H9 (cell line): Measurements from ENCODE around the gene NSMCE3. TPM values are rescaled to one million over a fixed set of nuclear protein-coding genes. Genes with fewer than 3 reads are reported as not detected.
A peak's percentile ranks its signal among the peaks of the same experiment; 100 is the strongest.

Source experiments
- DNase-seq: peaks from one replicate; pipeline ENCODE4 v3.0.0-alpha.2; 2017
- H2AFZ ChIP-seq: one replicate; pipeline ENCODE4 v1.6.1; 2013; ENCODE audit warnings: mild to moderate bottlenecking, low read length, control low read depth, moderate library complexity
- H2AK5ac ChIP-seq: 2 replicates; pipeline ENCODE4 v1.6.1; 2013; ENCODE audit warnings: low read length, control low read depth, mixed read lengths; ENCODE audit not compliant: insufficient read length
- H2BK120ac ChIP-seq: one replicate; pipeline ENCODE4 v1.6.1; 2013; ENCODE audit warnings: low read depth, mild to moderate bottlenecking, low read length, control low read depth, inconsistent platforms; ENCODE audit not compliant: poor library complexity, severe bottlenecking
- H2BK12ac ChIP-seq: 2 replicates; pipeline ENCODE4 v1.6.1; 2013; ENCODE audit warnings: low read length, control low read depth, mixed read lengths, low read depth; ENCODE audit not compliant: insufficient read length
- H2BK15ac ChIP-seq: 2 replicates; pipeline ENCODE4 v1.6.1; 2013; ENCODE audit warnings: low read depth, low read length, control low read depth
- H2BK20ac ChIP-seq: one replicate; pipeline ENCODE4 v1.6.1; 2013; ENCODE audit warnings: low read depth, mild to moderate bottlenecking, low read length, control low read depth, inconsistent platforms; ENCODE audit not compliant: poor library complexity, severe bottlenecking
- H2BK5ac ChIP-seq: 2 replicates; pipeline ENCODE4 v1.6.1; 2013; ENCODE audit warnings: low read length, control low read depth, mixed read lengths; ENCODE audit not compliant: insufficient read length
- H3K14ac ChIP-seq: 2 replicates; pipeline ENCODE4 v1.6.1; 2013; ENCODE audit warnings: low read length, control low read depth; ENCODE audit not compliant: insufficient read depth
- H3K18ac ChIP-seq: 2 replicates; pipeline ENCODE4 v1.6.1; 2013; ENCODE audit warnings: low read depth, mild to moderate bottlenecking, mixed read lengths, low read length, control low read depth; ENCODE audit not compliant: insufficient read length
- H3K23ac ChIP-seq: 2 replicates; pipeline ENCODE4 v1.6.1; 2013; ENCODE audit warnings: low read length, control low read depth, mixed read lengths, low read depth; ENCODE audit not compliant: insufficient read length
- H3K23me2 ChIP-seq: 2 replicates; pipeline ENCODE4 v1.6.1; 2013; ENCODE audit warnings: low read depth, mild to moderate bottlenecking, mixed read lengths, low read length, control low read depth; ENCODE audit not compliant: insufficient read length, poor library complexity, severe bottlenecking
- H3K27ac ChIP-seq: 2 replicates; pipeline ENCODE4 v1.5.1; 2013; ENCODE audit warnings: low read length, control low read depth, mixed read lengths, low read depth; ENCODE audit not compliant: insufficient read length
- H3K27me3 ChIP-seq: 2 replicates; pipeline ENCODE4 v1.6.1; 2013; ENCODE audit warnings: low read length, control low read depth, inconsistent platforms; ENCODE audit not compliant: insufficient read depth
- H3K4ac ChIP-seq: 2 replicates; pipeline ENCODE4 v1.6.1; 2013; ENCODE audit warnings: low read depth, mild to moderate bottlenecking, control low read depth, inconsistent platforms, low read length, moderate library complexity
- H3K4me1 ChIP-seq: 2 replicates; pipeline ENCODE4 v1.6.1; 2013; ENCODE audit warnings: low read length, control low read depth, inconsistent platforms; ENCODE audit not compliant: insufficient read depth
- H3K4me2 ChIP-seq: 2 replicates; pipeline ENCODE4 v1.6.1; 2013; ENCODE audit warnings: low read length, control low read depth, mixed read lengths; ENCODE audit not compliant: insufficient read length, insufficient read depth
- H3K56ac ChIP-seq: 2 replicates; pipeline ENCODE4 v1.6.1; 2013; ENCODE audit warnings: low read depth, mild to moderate bottlenecking, mixed read lengths, low read length, control low read depth; ENCODE audit not compliant: insufficient read length
- H3K79me1 ChIP-seq: 2 replicates; pipeline ENCODE4 v1.6.1; 2013; ENCODE audit warnings: low read depth, mild to moderate bottlenecking, moderate library complexity, low read length, control low read depth, inconsistent platforms; ENCODE audit not compliant: insufficient read depth, poor library complexity, severe bottlenecking
- H3K79me2 ChIP-seq: 2 replicates; pipeline ENCODE4 v1.6.1; 2013; ENCODE audit warnings: low read length, control low read depth, inconsistent platforms; ENCODE audit not compliant: insufficient read depth
- H3K9ac ChIP-seq: 2 replicates; pipeline ENCODE4 v1.6.1; 2013; ENCODE audit warnings: low read length, control low read depth, mixed read lengths; ENCODE audit not compliant: insufficient read length; ENCODE audit errors: extremely low read depth
- H3K9me3 ChIP-seq: one replicate; pipeline ENCODE4 v1.6.1; 2013; ENCODE audit warnings: low read depth, low read length, inconsistent platforms; ENCODE audit not compliant: control insufficient read depth
- H3T11ph ChIP-seq: one replicate; pipeline ENCODE4 v1.6.1; 2013; ENCODE audit warnings: mild to moderate bottlenecking, low read length, control low read depth, inconsistent platforms
- H4K20me1 ChIP-seq: one replicate; pipeline ENCODE4 v1.6.1; 2013; ENCODE audit not compliant: control insufficient read depth, insufficient read length, insufficient read depth
- H4K5ac ChIP-seq: 2 replicates; pipeline ENCODE4 v1.6.1; 2013; ENCODE audit warnings: low read depth, mild to moderate bottlenecking, mixed read lengths, low read length, control low read depth; ENCODE audit not compliant: insufficient read length
- H4K8ac ChIP-seq: replicated peaks from 2 replicates; pipeline ENCODE4 v1.6.1; 2013; ENCODE audit warnings: low read length, control low read depth, mixed read lengths, low read depth; ENCODE audit not compliant: insufficient read length
- H4K91ac ChIP-seq: 2 replicates; pipeline ENCODE4 v1.6.1; 2013; ENCODE audit warnings: low read depth, mild to moderate bottlenecking, moderate library complexity, mixed read lengths, low read length, control low read depth; ENCODE audit not compliant: insufficient read length
- H3K27ac Mint-ChIP-seq, 3 experiments: 2 replicates in 2 of 3; 3 replicates in 1 of 3; pipeline ENCODE4 v1.8.0; 2020 to 2021; ENCODE audit warnings: mixed read lengths in 3 of 3, mild to moderate bottlenecking in 1 of 3, moderate library complexity in 1 of 3
- H3K27me3 Mint-ChIP-seq: 2 replicates; pipeline ENCODE4 v1.8.0; 2021; ENCODE audit warnings: low read depth, mild to moderate bottlenecking, moderate library complexity, mixed read lengths
- H3K36me3 Mint-ChIP-seq, 3 experiments: 2 replicates in 2 of 3; 3 replicates in 1 of 3; pipeline ENCODE4 v1.8.0; 2020 to 2021; ENCODE audit warnings: low read depth in 3 of 3, mixed read lengths in 3 of 3; ENCODE audit not compliant: insufficient read depth in 1 of 3
- H3K4me1 Mint-ChIP-seq, 2 experiments: 2 replicates each; pipeline ENCODE4 v1.8.0; 2020; ENCODE audit warnings: mixed read lengths in 2 of 2
- H3K4me3 Mint-ChIP-seq, 2 experiments: 2 replicates in 1 of 2; 3 replicates in 1 of 2; pipeline ENCODE4 v1.8.0; 2020 to 2021; ENCODE audit warnings: mild to moderate bottlenecking in 2 of 2, mixed read lengths in 2 of 2, moderate library complexity in 1 of 2
- H3K9me3 Mint-ChIP-seq, 2 experiments: 2 replicates in 1 of 2; 3 replicates in 1 of 2; pipeline ENCODE4 v1.8.0; 2020; ENCODE audit warnings: mild to moderate bottlenecking in 2 of 2, mixed read lengths in 2 of 2, moderate library complexity in 1 of 2
- CTCF ChIP-seq: fragments of 200-600 bp; sonication (generic); conservative IDR thresholded peaks from 3 replicates; pipeline ENCODE4 v1.8.0; 2021; ENCODE audit warnings: antibody characterized with exemption, mild to moderate bottlenecking
- WGBS: extraction: QIAGEN DNeasy Blood & Tissue Kit; methylation state at CpG from one replicate; pipeline ENCODE4 v1.1.7; 2013; ENCODE audit warnings: missing lambda C conversion rate, low lambda C conversion rate, mixed read lengths; ENCODE audit not compliant: insufficient read length; ENCODE audit errors: extremely low coverage; 5-methylcytosine and 5-hydroxymethylcytosine counted together
- long read RNA-seq: library from polyadenylated mRNA; unstranded; transcript quantifications from one replicate; pipeline ENCODE4 v2.0.0, GENCODE V29; 2020
- total RNA-seq: library from RNA; stranded (reverse); gene quantifications from 2 replicates; pipeline ENCODE4 v1.2.1, GENCODE V29; 2021

The NSMCE3 gene
- total RNA-seq, result 6.9 and 7.8 TPM in 2 replicates
- long read RNA-seq, result 0 reads

GRCh38 chr15:29269485-29270168 lies at the start of gene NSMCE3:
TSS of gene NSMCE3 (minus strand) at chr15:29269822. CDS start at chr15:29269705, 117 bp downstream.
- Histone ChIP-seq H2BK12ac (no peak within 1 kb of the TSS), H4K8ac (no peak within 1 kb of the TSS), H3K9ac (peak within 1 kb of the TSS; percentile 50), H2BK120ac (no peak within 1 kb of the TSS), H3K23me2 (peaks cover 12% of the 10 kb centered on the region), H4K5ac (no peak within 1 kb of the TSS), H3K4me2 (peak within 1 kb of the TSS; percentile 60), H3K4ac (no peak within 1 kb of the TSS), H3K9me3 (no peaks in the 10 kb centered on the region), H2BK5ac (no peak within 1 kb of the TSS), H3K14ac (no peak within 1 kb of the TSS), H3K79me1 (no peaks in the 10 kb centered on the region), H3K27me3 (no peaks in the 10 kb centered on the region), H2AFZ (peak within 1 kb of the TSS; percentile 76), H2BK15ac (no peak within 1 kb of the TSS), H3K18ac (no peak within 1 kb of the TSS), H3K27ac (no peak within 1 kb of the TSS), H4K91ac (no peak within 1 kb of the TSS), H4K20me1 (no peaks in the 10 kb centered on the region), H3K79me2 (peaks cover 1% of the 10 kb centered on the region; the same call in 1 of the 2 replicates), H3K23ac (no peak within 1 kb of the TSS), H3T11ph (no peak within 1 kb of the TSS), H2BK20ac (no peak within 1 kb of the TSS), H2AK5ac (no peak within 1 kb of the TSS), H3K56ac (no peak within 1 kb of the TSS), H3K4me1 (peaks cover 1% of the 10 kb centered on the region; the same call in 1 of the 2 replicates)
- TF ChIP-seq CTCF, result no peak
- Mint-ChIP-seq H3K4me1 (peaks cover 33 to 37% of the 10 kb centered on the region in 2 experiments), H3K9me3 (no peaks in the 10 kb centered on the region), H3K27me3 (no peaks in the 10 kb centered on the region), H3K27ac (peak within 1 kb of the TSS; percentile 89 to 98 (median 91); a peak in 6 of 7 replicates), H3K4me3 (peak within 1 kb of the TSS; percentile 95 to 99), H3K36me3 (no peaks in the 10 kb centered on the region)
- DNase-seq, result peak; percentile 86
- no CpG with 5 or more reads among the region's 68 CpGs for WGBS
